ENCODE measurements around the gene FLT4.

FLT4 gene

DNA sequence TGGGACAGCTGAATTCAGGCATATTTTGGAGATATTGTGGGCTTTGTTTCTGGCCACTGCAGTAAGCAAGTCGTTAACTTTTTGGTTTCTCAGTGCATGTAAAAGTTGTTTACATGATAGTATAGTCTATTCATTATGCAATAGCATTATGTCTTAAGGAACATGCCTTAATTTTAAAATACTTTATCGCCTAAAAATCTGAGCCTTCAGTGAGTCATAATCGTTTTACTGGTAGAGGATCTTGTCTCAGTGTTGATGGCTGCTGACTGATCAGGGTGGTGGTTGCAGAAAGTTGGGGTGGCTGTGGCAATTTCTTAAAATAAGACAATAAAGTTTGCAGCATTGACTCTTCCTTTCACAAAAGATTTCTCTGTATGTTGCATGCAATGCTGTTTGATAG lies 63.2 kb downstream of the FLT4 start:
- DNase-seq (ENCODE audit: low read depth, low spot score), result no peak
- no peak for TF ChIP-seq ZNF274 (IDR thresholded peaks at IDR 0.05; ENCODE audit: low read depth, low read length)
- no peak for TF ChIP-seq YY1 (IDR thresholded peaks at IDR 0.05; ENCODE audit: insufficient read depth, insufficient read length)
- no peak for TF ChIP-seq SUZ12 (IDR thresholded peaks at IDR 0.05; ENCODE audit: extremely low read depth, insufficient read depth, insufficient read length)
- no peaks in the 10 kb centered on the region for H3K9me3 ChIP-seq (ENCODE audit: insufficient read depth, low read length)
- H3K4me3 ChIP-seq (ENCODE audit: insufficient read length, low read depth), result no peak overlapping the region
- no peak overlapping the region for H3K9ac ChIP-seq (ENCODE audit: insufficient read length, low read depth)
- H3K27me3 ChIP-seq (ENCODE audit: insufficient read depth, insufficient read length), result peaks cover 34% of the 10 kb centered on the region
- no peaks in the 10 kb centered on the region for H3K4me1 ChIP-seq (ENCODE audit: insufficient read depth, insufficient read length)
- no peaks in the 10 kb centered on the region for H3K36me3 ChIP-seq (ENCODE audit: insufficient read depth, insufficient read length, low read length)

DNA sequence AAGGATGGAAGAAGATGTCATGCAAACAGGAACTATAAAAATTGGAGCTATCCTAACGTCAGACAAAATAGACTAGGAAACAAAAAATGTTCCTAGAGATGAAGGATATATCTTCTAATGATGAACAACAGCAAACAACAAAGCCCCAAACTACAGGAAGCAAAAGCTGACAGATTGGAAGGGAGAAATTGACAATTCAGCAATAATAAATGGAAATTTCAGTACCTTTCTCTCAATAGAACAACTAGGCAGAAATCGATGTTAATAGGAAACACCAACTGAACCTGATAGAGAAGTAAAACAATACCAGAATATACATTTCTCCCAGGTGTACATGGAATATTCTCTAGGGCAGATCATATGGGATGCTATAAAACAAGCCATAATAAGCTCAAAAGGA lies 65.7 kb downstream of the FLT4 start:
- TF ChIP-seq YY1 (IDR thresholded peaks at IDR 0.05; ENCODE audit: insufficient read depth, insufficient read length) (no peak), SUZ12 (IDR thresholded peaks at IDR 0.05; ENCODE audit: extremely low read depth, insufficient read depth, insufficient read length) (no peak)
- no peak for DNase-seq (ENCODE audit: low read depth, low spot score)
- Histone ChIP-seq H3K9ac (ENCODE audit: insufficient read length, low read depth) (no peak overlapping the region), H3K9me3 (ENCODE audit: insufficient read depth, low read length) (no peaks in the 10 kb centered on the region), H3K4me1 (ENCODE audit: insufficient read depth, insufficient read length) (no peaks in the 10 kb centered on the region), H3K27me3 (ENCODE audit: insufficient read depth, insufficient read length) (peaks cover 9% of the 10 kb centered on the region), H3K4me3 (ENCODE audit: insufficient read length, low read depth) (no peak overlapping the region), H3K36me3 (ENCODE audit: insufficient read depth, insufficient read length, low read length) (no peaks in the 10 kb centered on the region)

DNA sequence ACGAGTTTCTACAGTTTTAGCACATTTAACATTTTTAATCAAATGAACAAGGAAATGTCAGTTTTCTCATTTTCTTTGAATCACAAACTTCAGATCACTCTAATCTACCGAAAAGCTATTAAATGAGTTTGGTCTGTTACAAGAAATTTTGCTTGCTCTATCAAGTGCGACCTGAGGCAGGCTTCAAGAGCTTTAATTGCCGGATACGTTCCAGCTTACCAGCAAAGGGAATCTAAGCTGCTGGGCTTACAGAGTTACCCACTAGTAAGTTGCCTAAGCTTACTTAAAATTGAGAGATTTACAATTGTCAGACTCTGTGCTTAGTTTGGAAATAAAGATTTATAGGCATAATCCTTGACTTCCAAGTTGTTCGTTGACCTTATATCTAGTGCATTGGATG lies 68.7 kb downstream of the FLT4 start:
- DNase-seq (ENCODE audit: low read depth, low spot score), result no peak
- Histone ChIP-seq H3K27me3 (ENCODE audit: insufficient read depth, insufficient read length) (no peaks in the 10 kb centered on the region), H3K36me3 (ENCODE audit: insufficient read depth, insufficient read length, low read length) (peaks cover 18% of the 10 kb centered on the region), H3K9me3 (ENCODE audit: insufficient read depth, low read length) (no peaks in the 10 kb centered on the region), H3K9ac (ENCODE audit: insufficient read length, low read depth) (no peak overlapping the region), H3K4me1 (ENCODE audit: insufficient read depth, insufficient read length) (no peaks in the 10 kb centered on the region), H3K4me3 (ENCODE audit: insufficient read length, low read depth) (no peak overlapping the region)
- TF ChIP-seq SUZ12 (IDR thresholded peaks at IDR 0.05; ENCODE audit: extremely low read depth, insufficient read depth, insufficient read length), result no peak
- no peak for TF ChIP-seq ZNF274 (IDR thresholded peaks at IDR 0.05; ENCODE audit: low read depth, low read length)
- no peak for TF ChIP-seq YY1 (IDR thresholded peaks at IDR 0.05; ENCODE audit: insufficient read depth, insufficient read length)

DNA sequence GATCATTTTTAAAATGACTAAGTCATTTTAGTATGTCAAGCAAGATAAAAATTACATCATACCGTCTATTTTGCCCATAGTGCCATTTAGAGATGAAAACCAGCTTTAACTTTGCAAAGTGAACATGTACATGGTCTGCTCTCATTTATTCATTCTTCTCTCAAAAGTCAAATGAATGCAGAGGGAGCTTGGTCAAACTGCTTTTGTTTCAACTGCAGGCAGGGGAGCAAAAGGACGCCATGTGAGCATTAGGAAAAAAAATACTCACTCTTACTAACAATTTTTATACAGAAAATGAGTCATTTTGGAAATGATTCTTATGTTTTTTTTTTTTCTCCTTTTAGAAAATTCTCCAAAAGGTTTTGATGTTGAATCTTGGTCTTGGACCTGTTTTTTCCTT lies 73.8 kb downstream of the FLT4 start:
- no peak for TF ChIP-seq YY1 (IDR thresholded peaks at IDR 0.05; ENCODE audit: insufficient read depth, insufficient read length)
- TF ChIP-seq SUZ12 (IDR thresholded peaks at IDR 0.05; ENCODE audit: extremely low read depth, insufficient read depth, insufficient read length), result no peak
- no peak for TF ChIP-seq ZNF274 (IDR thresholded peaks at IDR 0.05; ENCODE audit: low read depth, low read length)
- Histone ChIP-seq H3K9ac (ENCODE audit: insufficient read length, low read depth) (no peak overlapping the region), H3K9me3 (ENCODE audit: insufficient read depth, low read length) (no peaks in the 10 kb centered on the region), H3K4me1 (ENCODE audit: insufficient read depth, insufficient read length) (no peaks in the 10 kb centered on the region), H3K36me3 (ENCODE audit: insufficient read depth, insufficient read length, low read length) (peaks cover 45% of the 10 kb centered on the region), H3K27me3 (ENCODE audit: insufficient read depth, insufficient read length) (no peaks in the 10 kb centered on the region), H3K4me3 (ENCODE audit: insufficient read length, low read depth) (no peak overlapping the region)
- DNase-seq (ENCODE audit: low read depth, low spot score), result no peak

DNA sequence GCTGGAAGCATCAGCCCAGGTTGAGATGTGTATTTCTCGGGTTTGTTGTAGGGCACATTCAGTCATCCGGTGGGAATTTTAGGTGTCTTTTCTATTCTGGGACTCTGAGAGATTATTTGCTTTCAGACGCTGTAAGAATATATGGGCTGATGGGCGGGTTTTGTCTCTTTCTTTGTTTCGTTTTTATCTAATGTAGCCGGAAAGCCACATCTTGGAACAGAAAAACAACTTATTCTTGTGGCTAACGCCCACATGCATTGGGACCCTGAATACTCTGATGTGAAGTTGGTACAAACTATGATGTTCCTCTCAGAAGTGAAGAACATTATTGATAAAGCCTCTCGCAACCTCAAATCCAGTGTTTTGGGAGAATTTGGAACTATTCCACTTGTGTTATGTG lies 80.5 kb downstream of the FLT4 start:
- no peaks in the 10 kb centered on the region for H3K4me1 ChIP-seq (ENCODE audit: insufficient read depth, insufficient read length)
- H3K36me3 ChIP-seq (ENCODE audit: insufficient read depth, insufficient read length, low read length), result peaks cover 61% of the 10 kb centered on the region
- no peaks in the 10 kb centered on the region for H3K27me3 ChIP-seq (ENCODE audit: insufficient read depth, insufficient read length)
- TF ChIP-seq ZNF274 (IDR thresholded peaks at IDR 0.05; ENCODE audit: low read depth, low read length), result no peak
- H3K9ac ChIP-seq (ENCODE audit: insufficient read length, low read depth), result no peak overlapping the region
- H3K9me3 ChIP-seq (ENCODE audit: insufficient read depth, low read length), result no peaks in the 10 kb centered on the region
- no peak for DNase-seq (ENCODE audit: low read depth, low spot score)
- no peak overlapping the region for H3K4me3 ChIP-seq (ENCODE audit: insufficient read length, low read depth)

DNA sequence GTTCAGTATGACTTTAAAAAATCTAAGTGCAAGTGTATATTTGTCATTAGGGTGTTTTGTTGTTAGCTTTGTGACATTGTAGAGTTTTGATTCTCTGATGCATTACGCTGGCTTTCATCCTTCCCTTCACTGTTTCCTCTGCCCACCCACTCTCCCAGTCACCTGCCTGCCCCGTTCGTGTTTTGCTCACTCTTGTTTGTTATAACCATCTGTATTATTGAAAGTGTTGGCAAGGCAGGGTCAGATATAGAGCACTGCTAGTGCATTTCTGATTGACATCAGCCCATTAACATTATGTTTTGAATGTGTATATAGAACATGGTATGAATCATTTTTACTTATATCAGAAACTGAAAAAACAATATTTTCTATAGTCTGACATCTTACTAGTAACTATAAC lies 85.4 kb downstream of the FLT4 start:
- no peaks in the 10 kb centered on the region for H3K27me3 ChIP-seq (ENCODE audit: insufficient read depth, insufficient read length)
- no peaks in the 10 kb centered on the region for H3K9me3 ChIP-seq (ENCODE audit: insufficient read depth, low read length)
- no peak overlapping the region for H3K9ac ChIP-seq (ENCODE audit: insufficient read length, low read depth)
- H3K4me1 ChIP-seq (ENCODE audit: insufficient read depth, insufficient read length), result no peaks in the 10 kb centered on the region
- no peak for TF ChIP-seq YY1 (IDR thresholded peaks at IDR 0.05; ENCODE audit: insufficient read depth, insufficient read length)
- no peak for TF ChIP-seq ZNF274 (IDR thresholded peaks at IDR 0.05; ENCODE audit: low read depth, low read length)
- TF ChIP-seq SUZ12 (IDR thresholded peaks at IDR 0.05; ENCODE audit: extremely low read depth, insufficient read depth, insufficient read length), result no peak
- no peak for DNase-seq (ENCODE audit: low read depth, low spot score)
- H3K4me3 ChIP-seq (ENCODE audit: insufficient read length, low read depth), result no peak overlapping the region
- H3K36me3 ChIP-seq (ENCODE audit: insufficient read depth, insufficient read length, low read length), result peaks cover 54% of the 10 kb centered on the region

DNA sequence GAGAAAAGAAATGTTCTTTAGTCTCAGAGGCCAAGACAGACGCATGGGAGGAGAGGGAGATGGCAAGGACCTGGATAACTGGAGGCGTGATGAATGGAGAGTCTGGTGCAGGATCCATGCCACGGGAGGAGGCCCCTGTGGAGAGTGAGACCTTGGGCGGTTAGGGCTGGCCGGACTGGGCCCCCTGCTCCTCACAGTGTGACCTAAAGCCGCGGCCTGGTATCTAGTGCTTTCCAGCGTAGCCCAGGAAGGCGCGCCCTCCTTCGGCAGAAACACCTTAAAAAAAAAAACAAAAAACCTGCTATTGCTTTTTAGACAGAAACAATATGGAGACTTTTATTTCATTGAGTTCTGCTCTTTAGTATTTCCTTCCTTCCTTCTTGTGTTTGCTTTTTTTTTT lies 91.2 kb downstream of the FLT4 start:
- Histone ChIP-seq H3K36me3 (ENCODE audit: insufficient read depth, insufficient read length, low read length) (peaks cover 39% of the 10 kb centered on the region), H3K27me3 (ENCODE audit: insufficient read depth, insufficient read length) (no peaks in the 10 kb centered on the region), H3K9me3 (ENCODE audit: insufficient read depth, low read length) (no peaks in the 10 kb centered on the region), H3K4me3 (ENCODE audit: insufficient read length, low read depth) (no peak overlapping the region), H3K4me1 (ENCODE audit: insufficient read depth, insufficient read length) (no peaks in the 10 kb centered on the region), H3K9ac (ENCODE audit: insufficient read length, low read depth) (no peak overlapping the region)
- TF ChIP-seq ZNF274 (IDR thresholded peaks at IDR 0.05; ENCODE audit: low read depth, low read length) (no peak), YY1 (IDR thresholded peaks at IDR 0.05; ENCODE audit: insufficient read depth, insufficient read length) (no peak), SUZ12 (IDR thresholded peaks at IDR 0.05; ENCODE audit: extremely low read depth, insufficient read depth, insufficient read length) (no peak)
- no peak for DNase-seq (ENCODE audit: low read depth, low spot score)

DNA sequence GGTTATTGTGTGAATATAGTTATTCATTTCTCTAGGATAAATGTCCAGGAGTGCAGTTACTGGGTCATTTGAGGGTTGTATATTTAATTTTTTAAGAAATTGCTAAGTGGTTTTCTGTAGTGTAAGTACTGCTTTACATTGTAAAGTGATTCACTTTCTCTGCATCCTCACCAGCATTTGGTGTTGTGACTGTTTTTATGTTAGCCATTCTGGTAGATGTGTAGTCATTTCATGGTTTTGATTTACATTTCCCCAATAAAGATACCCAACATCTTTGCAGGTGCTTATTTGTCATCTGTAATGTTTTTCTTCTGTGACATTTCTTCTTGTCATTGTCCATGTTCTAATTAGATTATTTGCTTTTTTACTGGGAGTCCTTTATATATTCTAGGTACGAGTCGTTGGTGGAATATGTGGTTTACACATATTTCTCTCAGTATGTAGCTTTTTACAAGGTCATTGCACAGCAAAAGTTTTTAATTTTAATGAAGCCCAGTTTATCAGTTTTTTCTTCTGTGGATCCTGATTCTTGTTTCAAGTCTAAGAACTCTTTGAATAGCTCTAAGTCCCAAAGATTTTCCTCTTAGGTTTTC lies 92.1 kb downstream of the FLT4 start:
- no peaks in the 10 kb centered on the region for H3K9me3 ChIP-seq (ENCODE audit: insufficient read depth, low read length)
- no peaks in the 10 kb centered on the region for H3K27me3 ChIP-seq (ENCODE audit: insufficient read depth, insufficient read length)
- TF ChIP-seq SUZ12 (IDR thresholded peaks at IDR 0.05; ENCODE audit: extremely low read depth, insufficient read depth, insufficient read length) (no peak), YY1 (IDR thresholded peaks at IDR 0.05; ENCODE audit: insufficient read depth, insufficient read length) (no peak), ZNF274 (IDR thresholded peaks at IDR 0.05; ENCODE audit: low read depth, low read length) (no peak)
- no peak overlapping the region for H3K4me3 ChIP-seq (ENCODE audit: insufficient read length, low read depth)
- no peak for DNase-seq (ENCODE audit: low read depth, low spot score)
- peaks cover 39% of the 10 kb centered on the region for H3K36me3 ChIP-seq (ENCODE audit: insufficient read depth, insufficient read length, low read length)
- no peaks in the 10 kb centered on the region for H3K4me1 ChIP-seq (ENCODE audit: insufficient read depth, insufficient read length)
- no peak overlapping the region for H3K9ac ChIP-seq (ENCODE audit: insufficient read length, low read depth)

All from NT2/D1 (cell line).